ENCODE results near the gene ZNF143. TPM values are rescaled to one million over a fixed set of nuclear protein-coding genes. Genes with fewer than 3 reads are reported as not detected.

ZNF143 gene
- total and polyA plus RNA-seq, 7 experiments from 2014 or later = 29.6 to 47.5 (median 41.5) TPM

DNA sequence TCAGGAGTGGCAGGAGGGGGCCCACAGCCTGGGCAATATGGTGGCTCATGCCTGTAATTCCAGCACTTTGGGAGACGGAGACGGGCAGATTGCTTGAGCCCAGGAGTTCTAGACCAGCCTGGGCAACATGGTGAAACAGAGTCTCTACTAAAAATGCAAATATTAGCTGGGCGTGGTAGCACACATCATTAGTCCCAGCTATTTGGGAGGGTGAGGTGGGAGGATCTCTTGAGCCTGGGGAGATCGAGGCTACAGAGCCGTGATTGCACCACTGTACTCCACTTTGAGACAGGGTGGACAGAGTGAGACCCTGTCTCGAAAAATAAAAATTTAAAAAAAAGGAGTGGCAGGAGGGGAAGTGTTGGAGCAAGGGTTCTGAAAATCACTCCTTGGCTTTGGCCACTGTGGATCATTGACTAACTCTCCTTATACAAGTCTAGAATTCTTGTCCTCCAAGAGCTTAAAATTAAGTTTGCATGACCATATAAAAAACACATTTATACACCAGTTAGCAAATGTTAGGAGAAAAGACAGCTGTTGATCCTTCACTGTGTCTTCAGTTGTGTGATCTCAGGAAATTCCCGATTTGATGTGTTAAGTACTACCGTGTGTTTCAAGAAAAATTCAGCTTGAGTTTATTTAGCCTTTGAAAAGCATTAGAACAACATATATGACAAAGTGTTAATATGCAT, 110.4 kb downstream of the ZNF143 start:
- peaks cover 0 to 8% (median 0%) of the 10 kb centered on the region in 5 donors for H3K36me3 Mint-ChIP-seq
- no peak for ATAC-seq
- intact Hi-C loops (cut with micrococcal nuclease) = loop anchor here (5.0 to 10.0 kb wide), 4 partner anchors 734 to 1284 kb away; partner anchors contain the start of genes ADM (in 1 of the 2), RNF141 (in 1 of the 2), RPL27A (in 1 of the 2) and TRIM66 (in 1 of the 2)
- H3K27me3 Mint-ChIP-seq = peaks cover 3 to 16% (median 10%) of the 10 kb centered on the region in 5 donors
- Histone ChIP-seq H3K27me3 (ENCODE audit: control insufficient read depth in 2 of 2, insufficient read depth in 2 of 2, low read length in 2 of 2) (peaks cover 0 to 3% of the 10 kb centered on the region in 2 donors), H3K4me1 (ENCODE audit: control insufficient read depth in 2 of 2, insufficient read depth in 2 of 2, low read length in 2 of 2) (peaks cover 3 to 9% of the 10 kb centered on the region in 2 donors), H3K27ac (ENCODE audit: low read depth, low read length) (no peak overlapping the region), H3K36me3 (ENCODE audit: control insufficient read depth in 2 of 3, insufficient read depth in 3 of 3, low read length in 3 of 3) (no peaks in the 10 kb centered on the region), H3K4me3 (ENCODE audit: low read length) (no peak overlapping the region), H3K9me3 (ENCODE audit: control insufficient read depth in 2 of 3, low read length in 3 of 3) (no peaks in the 10 kb centered on the region)
- peak overlapping the region in 8 of 10 donors; percentile 13 to 91 (median 80) for H3K4me3 Mint-ChIP-seq
- DNase-seq = no peak
- no peak overlapping the region for H3K27ac Mint-ChIP-seq
- peaks cover 0 to 34% (median 18%) of the 10 kb centered on the region in 7 donors for H3K4me1 Mint-ChIP-seq
- ChIA-PET POLR2A (no interaction called here), CTCF (no interaction called here)
- H3K9me3 Mint-ChIP-seq = no peaks in the 10 kb centered on the region

DNA sequence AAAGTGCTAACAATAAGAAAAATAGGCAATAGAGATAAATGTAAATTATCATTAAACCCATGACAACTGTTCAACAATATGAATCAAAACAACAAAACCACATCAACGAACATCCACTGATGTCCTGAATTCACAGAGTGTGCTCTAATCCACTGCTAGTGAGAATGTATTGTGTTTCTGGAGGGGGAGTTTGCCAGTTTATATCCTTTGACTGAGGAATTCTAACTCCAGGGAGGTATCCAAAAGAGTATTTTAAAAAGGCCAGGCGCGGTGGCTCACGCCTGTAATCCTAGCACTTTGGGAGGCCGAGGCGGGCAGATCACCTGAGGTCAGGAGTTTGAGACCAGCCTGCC, 110.9 kb downstream of the ZNF143 start:
- no peak for DNase-seq
- Mint-ChIP-seq H3K27ac (peak overlapping the region in 1 of 9 donors; percentile 28), H3K9me3 (no peaks in the 10 kb centered on the region), H3K4me3 (peak overlapping the region; percentile 13 to 91 (median 82)), H3K36me3 (peaks cover 0 to 14% (median 0%) of the 10 kb centered on the region in 5 donors), H3K4me1 (peaks cover 0 to 34% (median 18%) of the 10 kb centered on the region in 7 donors), H3K27me3 (peaks cover 3 to 22% (median 10%) of the 10 kb centered on the region in 5 donors)
- H3K27me3 ChIP-seq (ENCODE audit: control insufficient read depth in 2 of 2, insufficient read depth in 2 of 2, low read length in 2 of 2) = peaks cover 0 to 3% of the 10 kb centered on the region in 2 donors
- no peak for ATAC-seq
- H3K36me3 ChIP-seq (ENCODE audit: control insufficient read depth in 2 of 3, insufficient read depth in 3 of 3, low read length in 3 of 3) = no peaks in the 10 kb centered on the region
- H3K4me1 ChIP-seq (ENCODE audit: control insufficient read depth in 2 of 2, insufficient read depth in 2 of 2, low read length in 2 of 2) = peaks cover 7 to 9% of the 10 kb centered on the region in 2 donors
- intact Hi-C loops (cut with micrococcal nuclease) = loop anchor here (2.0 to 10.0 kb wide), 10 partner anchors 177 to 1283 kb away; partner anchors contain the start of genes ADM (in 2 of the 2), RPL27A (in 2 of the 2), TRIM66 (in 2 of the 2) and IPO7 (in 1 of the 2)
- no peak overlapping the region for H3K27ac ChIP-seq (ENCODE audit: low read depth, low read length)
- no peak overlapping the region for H3K4me3 ChIP-seq (ENCODE audit: low read length)
- H3K9me3 ChIP-seq (ENCODE audit: control insufficient read depth in 2 of 3, low read length in 3 of 3) = no peaks in the 10 kb centered on the region
- ChIA-PET POLR2A (no interaction called here), CTCF (no interaction called here)

DNA sequence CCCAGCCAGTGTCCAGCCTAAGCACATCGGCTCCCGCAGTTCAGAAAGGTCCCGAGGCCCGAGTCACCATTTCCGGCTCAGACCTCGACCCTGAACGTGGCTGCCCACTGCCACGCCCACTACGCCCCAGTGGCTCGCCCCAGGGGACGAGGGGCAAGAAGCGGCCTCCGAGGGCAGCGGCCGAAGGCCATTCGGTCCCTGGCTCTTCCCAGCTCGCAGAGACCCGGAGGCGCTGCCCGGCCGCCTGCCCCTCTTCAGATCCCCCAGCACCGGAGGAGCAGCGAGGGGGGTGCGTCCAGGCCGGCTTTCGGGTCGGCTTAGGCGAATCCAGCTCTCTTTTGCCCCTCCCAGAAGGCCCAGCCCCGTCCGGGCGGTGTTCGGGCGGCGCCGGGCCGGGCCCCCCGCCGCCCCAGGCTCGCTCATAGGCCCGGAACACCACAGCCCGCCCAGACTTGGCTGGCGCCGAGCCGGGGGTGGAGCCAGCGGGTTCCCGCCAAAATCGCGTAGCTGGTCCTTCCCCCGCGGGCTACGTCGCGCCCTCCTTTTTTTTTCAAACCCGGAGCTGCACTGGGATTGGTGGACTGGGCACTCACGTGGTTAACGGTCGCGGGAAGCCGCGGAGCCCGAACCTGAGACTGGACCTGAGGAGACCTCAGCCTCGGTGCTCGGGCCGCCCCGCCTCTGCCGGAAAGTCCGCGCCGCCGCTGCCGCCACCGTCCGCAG, 112.4 kb downstream of the ZNF143 start, which contains the start of gene WEE1:
WEE1 (plus strand) TSS at position 619 of the 723 bp plus-strand sequence. CDS start 264 bp downstream, outside the sequence.
- ChIA-PET POLR2A (interaction anchor here (1.0 to 1.6 kb wide), 5 partner anchors 28 to 609 kb away, joined by 3 to 10 read pairs (median 4); partner anchors contain the start of gene ZNF143), CTCF (interaction anchor here (0.5 to 1.5 kb wide), 4 partner anchors 40 to 324 kb away, joined by 3 to 5 read pairs (median 3); no protein-coding TSS in a partner anchor)
- H3K27ac ChIP-seq (ENCODE audit: low read depth, low read length) = peak within 1 kb of the TSS; percentile 73
- H3K4me1 ChIP-seq (ENCODE audit: control insufficient read depth in 2 of 2, insufficient read depth in 2 of 2, low read length in 2 of 2) = peaks cover 9 to 11% of the 10 kb centered on the region in 2 donors
- no peaks in the 10 kb centered on the region for H3K9me3 ChIP-seq (ENCODE audit: control insufficient read depth in 2 of 3, low read length in 3 of 3)
- ATAC-seq = peak; percentile 95
- peaks cover 0 to 3% of the 10 kb centered on the region in 2 donors for H3K27me3 ChIP-seq (ENCODE audit: control insufficient read depth in 2 of 2, insufficient read depth in 2 of 2, low read length in 2 of 2)
- peaks cover 0 to 43% (median 19%) of the 10 kb centered on the region in 7 donors for H3K4me1 Mint-ChIP-seq
- intact Hi-C loops (cut with micrococcal nuclease) = loop anchor here (1.0 to 10.0 kb wide), 16 partner anchors 28 to 1282 kb away; partner anchors contain the start of genes ADM (in 2 of the 2), RPL27A (in 2 of the 2), TMEM41B (in 2 of the 2) and TRIM66 (in 2 of the 2)
- H3K9me3 Mint-ChIP-seq = no peaks in the 10 kb centered on the region
- H3K36me3 ChIP-seq (ENCODE audit: control insufficient read depth in 2 of 3, insufficient read depth in 3 of 3, low read length in 3 of 3) = no peaks in the 10 kb centered on the region
- H3K27ac Mint-ChIP-seq = peak within 1 kb of the TSS in 7 of 9 donors; percentile 43 to 91 (median 59)
- peak within 1 kb of the TSS; percentile 78 for H3K4me3 ChIP-seq (ENCODE audit: low read length)
- peaks cover 0 to 19% (median 0%) of the 10 kb centered on the region in 5 donors for H3K36me3 Mint-ChIP-seq
- H3K27me3 Mint-ChIP-seq = peaks cover 3 to 22% (median 11%) of the 10 kb centered on the region in 5 donors
- H3K4me3 Mint-ChIP-seq = peak within 1 kb of the TSS; percentile 74 to 94 (median 85)
- DNase-seq = peak; percentile 84 to 99 (median 88)

DNA sequence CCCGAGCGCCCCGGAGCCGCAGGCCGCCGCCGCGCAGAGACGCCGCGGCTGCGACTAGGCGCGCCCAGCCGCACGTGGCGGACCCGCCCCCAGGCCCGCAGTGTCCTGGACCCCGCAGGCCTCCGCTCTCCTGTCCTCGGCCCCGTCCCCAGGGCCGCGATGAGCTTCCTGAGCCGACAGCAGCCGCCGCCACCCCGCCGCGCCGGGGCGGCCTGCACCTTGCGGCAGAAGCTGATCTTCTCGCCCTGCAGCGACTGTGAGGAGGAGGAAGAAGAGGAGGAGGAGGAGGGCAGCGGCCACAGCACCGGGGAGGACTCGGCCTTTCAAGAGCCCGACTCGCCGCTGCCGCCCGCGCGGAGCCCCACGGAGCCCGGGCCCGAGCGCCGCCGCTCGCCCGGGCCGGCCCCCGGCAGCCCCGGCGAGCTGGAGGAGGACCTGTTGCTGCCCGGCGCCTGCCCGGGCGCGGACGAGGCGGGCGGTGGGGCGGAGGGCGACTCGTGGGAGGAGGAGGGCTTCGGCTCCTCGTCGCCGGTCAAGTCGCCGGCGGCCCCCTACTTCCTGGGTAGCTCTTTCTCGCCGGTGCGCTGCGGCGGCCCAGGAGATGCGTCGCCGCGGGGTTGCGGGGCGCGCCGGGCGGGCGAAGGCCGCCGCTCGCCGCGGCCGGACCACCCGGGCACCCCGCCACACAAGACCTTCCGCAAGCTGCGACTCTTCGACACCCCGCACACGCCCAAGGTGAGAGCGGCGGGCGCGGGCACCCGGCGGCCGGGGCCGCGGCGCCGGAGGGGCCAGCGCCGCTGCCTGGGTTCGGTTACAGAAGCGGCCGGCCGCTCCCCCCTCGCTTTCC, 113.2 kb downstream of the ZNF143 start:
- ATAC-seq (peak; percentile 36), DNase-seq (peak in 2 of 9 donors; percentile 10 to 51)
- Histone ChIP-seq H3K27me3 (ENCODE audit: control insufficient read depth in 2 of 2, insufficient read depth in 2 of 2, low read length in 2 of 2) (peaks cover 0 to 3% of the 10 kb centered on the region in 2 donors), H3K9me3 (ENCODE audit: control insufficient read depth in 2 of 3, low read length in 3 of 3) (no peaks in the 10 kb centered on the region), H3K4me3 (ENCODE audit: low read length) (peak overlapping the region; percentile 78), H3K36me3 (ENCODE audit: control insufficient read depth in 2 of 3, insufficient read depth in 3 of 3, low read length in 3 of 3) (no peaks in the 10 kb centered on the region), H3K4me1 (ENCODE audit: control insufficient read depth in 2 of 2, insufficient read depth in 2 of 2, low read length in 2 of 2) (peaks cover 9 to 11% of the 10 kb centered on the region in 2 donors), H3K27ac (ENCODE audit: low read depth, low read length) (peak overlapping the region; percentile 38)
- CTCF ChIA-PET = interaction anchor here (0.5 to 1.5 kb wide), 5 partner anchors 28 to 732 kb away, joined by 3 to 5 read pairs (median 3); no protein-coding TSS in a partner anchor
- Mint-ChIP-seq H3K4me3 (peak overlapping the region; percentile 74 to 94 (median 83)), H3K4me1 (peaks cover 0 to 43% (median 15%) of the 10 kb centered on the region in 7 donors), H3K27me3 (peaks cover 3 to 22% (median 11%) of the 10 kb centered on the region in 5 donors), H3K36me3 (peaks cover 0 to 23% (median 0%) of the 10 kb centered on the region in 5 donors), H3K27ac (peak overlapping the region in 2 of 9 donors; percentile 56 to 91), H3K9me3 (no peaks in the 10 kb centered on the region)
- intact Hi-C loops (cut with micrococcal nuclease) = loop anchor here (1.0 to 10.0 kb wide), 17 partner anchors 27 to 1281 kb away; partner anchors contain the start of genes ADM (in 2 of the 2), RPL27A (in 2 of the 2), TMEM41B (in 2 of the 2) and TMEM9B (in 2 of the 2)
- POLR2A ChIA-PET = interaction anchor here (0.9 to 1.6 kb wide), 6 partner anchors 28 to 610 kb away, joined by 3 to 10 read pairs (median 4); partner anchors contain the start of gene ZNF143

DNA sequence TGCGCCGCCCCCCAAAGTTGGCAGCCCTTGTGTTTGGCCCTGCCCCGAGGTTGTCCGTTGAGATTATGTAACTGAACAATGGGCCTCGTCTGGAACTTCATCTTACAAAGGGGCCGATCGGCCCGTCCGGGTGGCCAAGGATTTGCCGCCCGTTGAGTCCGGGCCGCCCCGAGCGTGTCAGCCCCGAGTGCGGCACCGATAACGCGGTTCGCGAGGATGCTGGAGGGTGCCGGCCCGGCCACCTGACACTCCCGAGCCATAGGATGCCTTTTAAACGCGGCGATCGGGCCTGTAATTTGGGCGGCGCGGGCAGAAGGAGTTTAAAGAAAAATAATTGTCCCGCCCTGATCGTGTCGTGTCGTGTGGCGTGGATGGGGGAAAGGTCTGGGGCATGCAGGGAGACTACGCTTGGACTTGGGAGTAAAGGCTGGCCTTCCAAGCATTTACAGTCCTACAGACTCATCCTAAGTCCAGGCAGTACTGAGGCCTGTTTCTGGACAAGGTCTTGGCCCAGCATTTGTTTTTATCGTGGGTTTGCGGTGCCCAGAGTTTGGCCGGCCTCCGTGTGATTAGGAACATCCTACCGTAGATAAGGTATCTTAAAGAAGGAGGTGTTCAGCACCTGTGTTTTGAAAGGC, 113.9 kb downstream of the ZNF143 start:
- peak overlapping the region in 5 of 9 donors; percentile 15 to 91 (median 56) for H3K27ac Mint-ChIP-seq
- no peaks in the 10 kb centered on the region for H3K36me3 ChIP-seq (ENCODE audit: control insufficient read depth in 2 of 3, insufficient read depth in 3 of 3, low read length in 3 of 3)
- H3K36me3 Mint-ChIP-seq = peaks cover 0 to 29% (median 0%) of the 10 kb centered on the region in 5 donors
- H3K4me1 ChIP-seq (ENCODE audit: control insufficient read depth in 2 of 2, insufficient read depth in 2 of 2, low read length in 2 of 2) = peaks cover 9 to 11% of the 10 kb centered on the region in 2 donors
- ChIA-PET CTCF (interaction anchor here (0.5 to 1.0 kb wide), 2 partner anchors 27 to 732 kb away, joined by 3 to 5 read pairs; no protein-coding TSS in a partner anchor), POLR2A (interaction anchor here (0.9 to 2.1 kb wide), 2 partner anchors 27 to 366 kb away, joined by 3 to 7 read pairs; no protein-coding TSS in a partner anchor)
- peaks cover 0 to 45% (median 13%) of the 10 kb centered on the region in 7 donors for H3K4me1 Mint-ChIP-seq
- peaks cover 0 to 3% of the 10 kb centered on the region in 2 donors for H3K27me3 ChIP-seq (ENCODE audit: control insufficient read depth in 2 of 2, insufficient read depth in 2 of 2, low read length in 2 of 2)
- peaks cover 3 to 22% (median 11%) of the 10 kb centered on the region in 5 donors for H3K27me3 Mint-ChIP-seq
- no peaks in the 10 kb centered on the region for H3K9me3 ChIP-seq (ENCODE audit: control insufficient read depth in 2 of 3, low read length in 3 of 3)
- H3K4me3 ChIP-seq (ENCODE audit: low read length) = peak overlapping the region; percentile 61
- intact Hi-C loops (cut with micrococcal nuclease) = loop anchor here (1.0 to 10.0 kb wide), 8 partner anchors 12 to 1280 kb away; partner anchors contain the start of genes ADM (in 1 of the 2), RNF141 (in 1 of the 2), RPL27A (in 1 of the 2) and SWAP70 (in 1 of the 2)
- peak in 4 of 9 donors; percentile 7 to 38 (median 14) for DNase-seq
- H3K27ac ChIP-seq (ENCODE audit: low read depth, low read length) = peak overlapping the region; percentile 38
- H3K9me3 Mint-ChIP-seq = no peaks in the 10 kb centered on the region
- peak overlapping the region; percentile 74 to 94 (median 82) for H3K4me3 Mint-ChIP-seq
- no peak for ATAC-seq
